ENCODE results near the gene SDK2.

The SDK2 gene

DNA sequence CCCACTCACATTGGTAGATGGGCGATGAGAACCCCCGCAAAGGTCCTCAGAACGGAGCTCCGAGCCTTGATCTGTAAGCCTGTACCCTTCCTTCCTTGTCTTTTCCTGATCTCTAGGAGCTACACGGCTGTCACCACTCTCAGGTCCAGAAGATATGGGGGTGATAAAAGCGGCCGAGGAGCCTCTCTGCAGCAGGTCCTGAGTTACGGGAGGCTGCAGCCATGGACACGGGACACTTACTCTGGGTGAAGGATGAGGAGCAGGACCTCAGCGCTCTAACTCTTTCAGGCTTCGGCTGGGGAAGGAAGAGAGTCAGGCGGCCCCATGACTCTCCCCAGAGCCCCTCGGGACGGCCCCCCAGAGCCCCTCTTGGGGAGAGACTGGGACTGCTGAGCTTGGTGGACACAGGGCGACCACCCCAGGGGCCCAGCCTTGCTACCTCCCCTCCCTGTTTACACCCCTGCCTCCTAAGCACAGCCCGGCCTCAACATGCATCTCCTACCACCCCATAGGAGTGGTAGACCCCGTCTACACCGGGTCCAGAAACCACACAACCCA, 74.4 kb downstream of the SDK2 start:
- TF ChIP-seq, protein P1, sequence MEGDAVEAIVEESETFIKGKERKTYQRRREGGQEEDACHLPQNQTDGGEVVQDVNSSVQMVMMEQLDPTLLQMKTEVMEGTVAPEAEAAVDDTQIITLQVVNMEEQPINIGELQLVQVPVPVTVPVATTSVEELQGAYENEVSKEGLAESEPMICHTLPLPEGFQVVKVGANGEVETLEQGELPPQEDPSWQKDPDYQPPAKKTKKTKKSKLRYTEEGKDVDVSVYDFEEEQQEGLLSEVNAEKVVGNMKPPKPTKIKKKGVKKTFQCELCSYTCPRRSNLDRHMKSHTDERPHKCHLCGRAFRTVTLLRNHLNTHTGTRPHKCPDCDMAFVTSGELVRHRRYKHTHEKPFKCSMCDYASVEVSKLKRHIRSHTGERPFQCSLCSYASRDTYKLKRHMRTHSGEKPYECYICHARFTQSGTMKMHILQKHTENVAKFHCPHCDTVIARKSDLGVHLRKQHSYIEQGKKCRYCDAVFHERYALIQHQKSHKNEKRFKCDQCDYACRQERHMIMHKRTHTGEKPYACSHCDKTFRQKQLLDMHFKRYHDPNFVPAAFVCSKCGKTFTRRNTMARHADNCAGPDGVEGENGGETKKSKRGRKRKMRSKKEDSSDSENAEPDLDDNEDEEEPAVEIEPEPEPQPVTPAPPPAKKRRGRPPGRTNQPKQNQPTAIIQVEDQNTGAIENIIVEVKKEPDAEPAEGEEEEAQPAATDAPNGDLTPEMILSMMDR (IDR thresholded peaks at IDR 0.05; ENCODE audit: low read depth, low read length), result no peak

GRCh38 chr17:73568934-73569333, 75.3 kb downstream of the SDK2 start:
- TF ChIP-seq, protein P1 (IDR thresholded peaks at IDR 0.05; ENCODE audit: low read depth, low read length), result no peak
- no peak for DNase-seq (ENCODE audit: extremely low read depth, low read depth)

More for the DNA sequence above, 74.4 kb downstream of the SDK2 start:
- no peak for DNase-seq (ENCODE audit: extremely low read depth, low read depth)

- no peak for DNase-seq (ENCODE audit: extremely low read depth, low read depth)
- TF ChIP-seq, protein P1 (IDR thresholded peaks at IDR 0.05; ENCODE audit: low read depth, low read length), result no peak
Observed at GRCh38 chr17:73566905-73567782, 77.1 kb downstream of the SDK2 start.

DNA sequence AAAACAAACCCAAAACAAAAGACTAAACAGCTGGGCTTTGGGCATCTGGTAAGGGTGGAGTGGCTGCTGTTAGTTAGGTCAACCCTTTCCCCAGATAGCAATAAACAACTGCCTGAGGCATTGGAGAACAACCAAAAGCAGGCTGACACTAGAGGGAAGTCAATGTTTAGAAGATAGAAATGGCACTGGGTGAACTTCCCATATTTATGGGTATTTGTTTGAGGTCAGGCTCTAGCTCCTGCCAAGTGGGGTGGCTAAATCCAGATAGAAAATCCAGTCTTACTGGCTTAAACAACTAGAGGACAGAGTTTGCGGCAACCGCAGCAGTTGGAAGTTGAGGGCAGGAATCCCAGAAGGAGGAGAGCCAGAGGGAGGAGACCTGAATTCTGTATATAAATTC, 79.4 kb downstream of the SDK2 start:
- TF ChIP-seq, protein P1 (IDR thresholded peaks at IDR 0.05; ENCODE audit: low read depth, low read length), result no peak
- DNase-seq (ENCODE audit: extremely low read depth, low read depth), result no peak

GRCh38 chr17:73562896-73563295, 81.3 kb downstream of the SDK2 start:
- DNase-seq (ENCODE audit: extremely low read depth, low read depth), result no peak
- TF ChIP-seq, protein P1 (IDR thresholded peaks at IDR 0.05; ENCODE audit: low read depth, low read length), result no peak

GRCh38 chr17:73561111-73561510, 83.1 kb downstream of the SDK2 start:
- no peak for DNase-seq (ENCODE audit: extremely low read depth, low read depth)
- TF ChIP-seq, protein P1 (IDR thresholded peaks at IDR 0.05; ENCODE audit: low read depth, low read length), result no peak

DNA sequence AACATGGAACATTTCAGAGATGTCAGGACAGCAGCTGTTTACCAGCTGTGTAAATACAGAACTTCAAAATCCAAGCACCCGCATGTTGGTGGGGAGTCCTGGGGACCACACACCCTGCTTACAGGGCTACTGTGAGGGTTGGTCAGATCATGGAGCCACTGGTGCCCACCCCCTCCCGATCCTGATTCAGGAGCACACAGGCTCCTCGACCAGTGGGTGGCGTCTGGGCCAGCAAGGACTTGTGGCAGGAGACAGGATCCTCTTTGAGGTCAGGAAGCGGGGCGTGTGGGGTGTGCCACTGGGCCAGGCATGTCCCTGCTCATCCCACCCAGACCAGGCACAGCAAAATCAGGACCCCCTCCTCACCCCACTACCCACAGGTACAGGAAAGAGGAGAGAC, 83.6 kb downstream of the SDK2 start:
- DNase-seq (ENCODE audit: extremely low read depth, low read depth), result no peak
- TF ChIP-seq, protein P1 (IDR thresholded peaks at IDR 0.05; ENCODE audit: low read depth, low read length), result no peak
